CD4-positive, alpha-beta T cell treated with Interleukin-15 for 1 hour (primary cell): ENCODE results near the gene NEGR1.

Experiments
- DNase-seq: peaks from one replicate; pipeline ENCODE4 v3.0.0-alpha.2; 2020

Gene NEGR1

GRCh38 chr1:71603044-71603776 is 679.1 kb downstream of the NEGR1 start:
- no peak for DNase-seq

- no peak for DNase-seq
These were observed 682.3 kb downstream of the NEGR1 start for GRCh38 chr1:71600023-71600422.

GRCh38 chr1:71599306-71599705 is 683.0 kb downstream of the NEGR1 start:
- no peak for DNase-seq

- DNase-seq: no peak
These were observed 688.8 kb downstream of the NEGR1 start for GRCh38 chr1:71593523-71593922.

- no peak for DNase-seq
These were observed 689.6 kb downstream of the NEGR1 start for GRCh38 chr1:71592646-71593274.

GRCh38 chr1:71589005-71589404 is 693.3 kb downstream of the NEGR1 start:
- no peak for DNase-seq

- DNase-seq: no peak
These were observed 694.4 kb downstream of the NEGR1 start for GRCh38 chr1:71587961-71588360.

GRCh38 chr1:71586030-71586429 is 696.3 kb downstream of the NEGR1 start:
- no peak for DNase-seq

GRCh38 chr1:71583756-71584155 is 698.6 kb downstream of the NEGR1 start:
- DNase-seq: no peak

GRCh38 chr1:71582673-71583072 is 699.7 kb downstream of the NEGR1 start:
- DNase-seq: no peak

GRCh38 chr1:71577451-71578131 is 704.7 kb downstream of the NEGR1 start:
- no peak for DNase-seq

GRCh38 chr1:71572038-71572437 is 710.3 kb downstream of the NEGR1 start:
- no peak for DNase-seq

GRCh38 chr1:71566413-71566812 is 715.9 kb downstream of the NEGR1 start:
- DNase-seq: no peak

- no peak for DNase-seq
These were observed 716.5 kb downstream of the NEGR1 start for GRCh38 chr1:71565831-71566230.

GRCh38 chr1:71565262-71565661 is 717.1 kb downstream of the NEGR1 start:
- no peak for DNase-seq

- DNase-seq: no peak
These were observed 720.0 kb downstream of the NEGR1 start for GRCh38 chr1:71562298-71562697.

- DNase-seq: no peak
These were observed 720.6 kb downstream of the NEGR1 start for GRCh38 chr1:71561729-71562128.

- no peak for DNase-seq
These were observed 721.1 kb downstream of the NEGR1 start for GRCh38 chr1:71561206-71561605.

- no peak for DNase-seq
These were observed 722.5 kb downstream of the NEGR1 start for GRCh38 chr1:71559880-71560279.

GRCh38 chr1:71557138-71557537 is 725.2 kb downstream of the NEGR1 start:
- DNase-seq: no peak

GRCh38 chr1:71548398-71548890 is 733.9 kb downstream of the NEGR1 start:
- DNase-seq: no peak

- DNase-seq: no peak
These were observed 740.2 kb downstream of the NEGR1 start for GRCh38 chr1:71542155-71542554.

- no peak for DNase-seq
These were observed 748.4 kb downstream of the NEGR1 start for GRCh38 chr1:71533950-71534349.

- no peak for DNase-seq
These were observed 750.0 kb downstream of the NEGR1 start for GRCh38 chr1:71532343-71532742.
